Posterior vena cava (tissue), 2 donors: ENCODE data around the gene BTNL9. TPM values are rescaled to one million over a fixed set of nuclear protein-coding genes. Genes with fewer than 3 reads are reported as not detected.
"Not testable (repeated sequence)": the region's sequence is repeated elsewhere in the genome, so short reads cannot be mapped to it uniquely, and the experiment has no call there.

Experiments used
- DNase-seq: peaks from one replicate; pipeline ENCODE4 v3.0.0-alpha.2; 2020; ENCODE audit warnings: low spot score
- intact Hi-C, 2 donors: fragments of 100-400 bp; cut with DNase I; formaldehyde crosslinking; loops; one replicate each; pipeline versions ENCODE4 v1.14.1 to v1.14.2; 2022 to 2023
- long read RNA-seq, 2 donors: library from polyadenylated mRNA; unstranded; transcript quantifications; one replicate each; pipeline ENCODE4 v2.0.0, GENCODE V29; 2020 to 2021
- total RNA-seq, 2 donors: library from RNA; stranded (reverse); fragmentation: NEBNext Ultra II Directional; extraction: Animal tissue kit (Norgen Biotek cat#: 25700); gene quantifications; one replicate each; pipeline ENCODE4 v1.2.1, GENCODE V29; 2021
- donor health status: DM: yes; HTN: yes; CAD: no.
- donor health status: DM: yes; HTN: yes; CAD: no.

The BTNL9 gene
- total RNA-seq = 10 to 100 TPM; 13.4 to 22.6 TPM
- long read RNA-seq, donor 1, partial matches to known transcripts = 1 of 8 reads
- long read RNA-seq, donor 1, other reads (novel, unspliced or antisense) = 4 of 8 reads
- long read RNA-seq, donor 2, partial matches to known transcripts = 2 of 6 reads
- long read RNA-seq, donor 2, other reads (novel, unspliced or antisense) = 4 of 6 reads

GRCh38 chr5:181039931-181040630, at the start of gene BTNL9:
Gene BTNL9 (plus strand): TSS chr5:181040266. CDS start chr5:181045490, 5,224 bp downstream.
- intact Hi-C loops = loop anchor here in 1 of 2 donors (5.0 kb wide), 1 partner anchor 1078 kb away; no protein-coding TSS in a partner anchor
- no peak for DNase-seq

- no peak for DNase-seq
Measured at GRCh38 chr5:180990882-180991242, 49.2 kb upstream of the BTNL9 start.

DNA sequence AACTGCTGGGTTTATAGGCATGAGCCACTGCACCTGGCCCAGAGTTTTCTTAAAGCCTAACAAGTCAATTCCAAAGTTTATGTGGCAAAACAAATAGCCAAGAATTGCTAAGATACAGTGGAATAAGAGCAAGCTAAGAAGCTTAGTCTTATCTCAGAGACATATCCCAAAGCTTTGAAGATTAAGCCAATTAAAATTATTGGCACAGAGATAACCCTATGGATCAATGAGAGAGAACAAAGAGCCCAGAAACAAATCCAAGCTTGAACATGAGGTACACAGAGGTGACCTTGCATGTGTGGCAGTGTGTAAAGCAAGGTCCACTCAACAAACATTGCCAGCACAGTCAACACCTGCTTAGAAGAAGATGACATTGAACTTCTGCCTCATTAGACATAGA, 38.1 kb upstream of the BTNL9 start:
- intact Hi-C loops = no loop called here
- no peak for DNase-seq

More at GRCh38 chr5:180990882-180991242, 49.2 kb upstream of the BTNL9 start:
- intact Hi-C loops = no loop called here

GRCh38 chr5:181005791-181006190, 34.3 kb upstream of the BTNL9 start:
- no peak for DNase-seq
- intact Hi-C loops = loop anchor here in 1 of 2 donors (1.0 kb wide), 1 partner anchor 58 kb away; no protein-coding TSS in a partner anchor

- no peak for DNase-seq
- intact Hi-C loops = no loop called here
Measured at GRCh38 chr5:181008136-181008535, 31.9 kb upstream of the BTNL9 start.

DNA sequence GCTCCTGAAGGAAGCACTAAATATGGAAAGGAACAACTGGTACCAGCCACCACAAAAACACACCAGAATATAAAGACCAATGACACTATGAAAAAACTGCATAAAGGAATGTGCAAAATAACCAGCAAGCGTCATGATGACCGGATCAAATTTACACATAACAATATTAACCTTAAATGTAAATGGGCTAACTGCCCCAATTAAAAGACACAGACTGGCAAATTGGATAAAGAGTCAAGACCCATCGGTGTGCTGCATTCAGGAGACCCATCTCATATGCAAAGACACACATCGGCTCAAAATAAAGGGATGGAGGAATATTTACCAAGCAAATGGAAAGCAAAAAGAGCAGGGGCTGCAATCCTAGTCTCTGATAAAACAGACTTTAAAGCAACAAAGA, 30.0 kb upstream of the BTNL9 start:
- DNase-seq, intact Hi-C loops: not testable (repeated sequence)

GRCh38 chr5:181014654-181015053, 25.4 kb upstream of the BTNL9 start:
- DNase-seq, intact Hi-C loops: not testable (repeated sequence)

DNA sequence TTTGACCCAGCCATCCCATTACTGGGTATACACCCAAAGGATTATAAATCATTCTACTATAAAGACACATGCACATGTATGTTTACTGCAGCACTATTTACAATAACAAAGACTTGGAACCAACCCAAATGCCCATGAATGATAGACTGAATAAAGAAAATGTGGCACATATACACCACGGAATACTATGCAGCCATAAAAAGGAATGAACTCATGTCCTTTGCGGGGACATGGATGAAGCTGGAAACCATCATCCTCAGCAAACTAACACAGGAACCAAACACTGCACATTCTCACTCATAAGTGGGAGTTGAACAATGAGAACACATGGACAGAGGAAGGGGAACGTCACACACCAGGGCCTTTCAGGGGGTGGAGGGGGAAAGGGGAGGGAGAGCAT, 22.6 kb upstream of the BTNL9 start:
- DNase-seq, intact Hi-C loops: not testable (repeated sequence)

DNA sequence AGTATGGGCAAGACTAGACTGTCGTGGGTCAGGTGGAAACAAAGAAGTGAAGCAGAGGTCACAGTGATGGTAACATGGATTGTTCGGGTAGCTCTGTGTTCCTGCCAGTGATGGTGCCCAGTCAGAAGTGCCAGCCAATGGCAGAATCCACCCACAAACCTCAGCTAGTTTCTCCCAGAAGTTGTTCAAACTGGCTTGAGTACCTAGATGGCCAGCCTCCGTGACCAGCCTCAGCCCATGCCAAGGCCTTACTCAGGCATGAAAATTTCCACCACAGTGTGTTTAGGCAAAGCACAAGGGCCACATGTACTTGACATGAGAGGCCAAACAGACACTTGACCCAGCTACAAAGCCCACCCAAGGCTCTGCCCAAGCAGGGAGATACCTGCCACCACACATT, 19.4 kb upstream of the BTNL9 start:
- DNase-seq = peak; percentile 36
- intact Hi-C loops = no loop called here

- peak; percentile 58 for DNase-seq
- intact Hi-C loops = no loop called here
Measured at GRCh38 chr5:181024245-181025064, 15.6 kb upstream of the BTNL9 start.

GRCh38 chr5:181027452-181028031, 12.5 kb upstream of the BTNL9 start:
- DNase-seq = no peak
- intact Hi-C loops = no loop called here

GRCh38 chr5:181028032-181028819, 11.8 kb upstream of the BTNL9 start:
- peak; percentile 42 for DNase-seq
- intact Hi-C loops = no loop called here

- no peak for DNase-seq
- intact Hi-C loops = loop anchor here in 1 of 2 donors (1.0 kb wide), 1 partner anchor 23 kb away; no protein-coding TSS in a partner anchor
Measured at GRCh38 chr5:181031716-181032115, 8.3 kb upstream of the BTNL9 start.

- DNase-seq = peak; percentile 57
- intact Hi-C loops = no loop called here
Measured at GRCh38 chr5:181035991-181036815, 3.9 kb upstream of the BTNL9 start.

GRCh38 chr5:181036816-181037364, 3.2 kb upstream of the BTNL9 start:
- intact Hi-C loops = no loop called here
- DNase-seq = peak; percentile 35

DNA sequence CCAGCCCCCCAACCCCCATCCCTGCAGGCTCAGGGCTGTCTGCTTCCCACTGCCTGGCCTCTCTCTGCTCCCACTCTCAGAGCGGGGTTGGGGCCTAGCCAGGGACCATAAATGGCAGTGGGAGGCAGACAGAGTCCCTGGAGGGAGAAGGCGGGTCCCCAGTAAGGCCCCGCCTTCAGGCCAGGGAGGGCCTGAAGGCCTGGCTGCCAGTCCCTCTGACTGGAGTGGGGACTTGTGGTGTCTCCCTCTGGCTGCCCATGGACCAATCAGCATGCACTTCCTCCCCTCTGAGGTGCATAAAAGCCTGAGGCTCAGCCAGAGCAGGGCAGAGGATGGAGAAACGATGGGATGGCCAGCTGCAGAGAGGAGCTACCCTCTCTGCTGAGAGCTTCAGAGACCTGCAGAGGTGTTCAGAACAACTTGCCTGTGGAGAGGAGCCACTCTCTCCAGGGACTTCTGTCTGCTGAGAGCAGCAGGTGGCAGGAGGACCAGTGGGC, 2.7 kb upstream of the BTNL9 start:
- DNase-seq = peak; percentile 59
- intact Hi-C loops = no loop called here

DNA sequence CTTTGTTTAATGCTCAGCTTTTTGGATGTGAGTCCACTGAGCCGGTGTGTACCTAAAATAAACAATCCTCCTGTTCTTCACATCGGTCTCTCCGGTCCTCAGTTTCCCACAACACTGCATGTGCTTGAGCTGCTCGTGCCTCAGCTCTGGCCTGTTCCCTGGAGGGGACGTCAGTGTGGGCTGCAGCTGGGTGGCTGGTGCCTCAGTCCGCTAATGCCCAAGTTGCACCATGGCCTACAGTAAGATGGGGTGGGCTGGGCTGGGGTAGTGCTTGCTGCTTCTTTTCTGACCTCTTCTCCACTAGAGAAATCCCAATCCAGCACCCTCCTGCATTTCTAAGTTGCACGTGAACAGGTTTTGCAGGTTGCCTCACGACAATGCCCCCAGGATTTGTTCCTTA, 595 bp upstream of the BTNL9 start:
- no peak for DNase-seq
- intact Hi-C loops = no loop called here

DNA sequence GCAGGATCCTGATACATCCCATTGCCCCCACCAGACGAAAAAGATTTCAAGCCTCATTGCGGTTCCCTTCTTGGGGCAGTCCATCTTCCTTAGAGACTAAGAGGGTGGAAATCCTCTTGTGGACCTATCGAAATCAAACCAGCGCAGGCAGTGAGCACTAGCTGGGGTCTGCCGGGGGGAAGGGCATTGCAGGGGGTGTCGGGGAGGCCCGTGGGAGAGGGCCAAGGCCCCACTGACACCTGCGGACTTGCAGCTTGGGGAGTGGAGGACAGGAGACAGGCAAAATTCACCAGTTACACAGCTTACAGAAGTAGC, 522 bp downstream of the BTNL9 start:
- intact Hi-C loops = loop anchor here in 1 of 2 donors (5.0 kb wide), 1 partner anchor 1078 kb away; no protein-coding TSS in a partner anchor
- no peak for DNase-seq
